GM23338 (cell line): Measurements from ENCODE around the gene GPC5. TPM values are rescaled to one million over a fixed set of nuclear protein-coding genes. Genes with fewer than 3 reads are reported as not detected.

Experiments used
- ATAC-seq: fragments of 200-7000 bp; cut with Tn5 transposase; 3 replicates; pipeline ENCODE4 v1.9.1; 2020
- DNase-seq: peaks from one replicate; pipeline ENCODE4 v3.0.0-alpha.2; 2015; ENCODE audit warnings: low spot score
- H2AFZ ChIP-seq: fragments of 200-600 bp; sonication (generic); 2 replicates; pipeline ENCODE4 v1.8.0; 2016; ENCODE audit warnings: antibody characterized with exemption, mild to moderate bottlenecking, moderate library complexity
- H3F3A ChIP-seq: fragments of 200-600 bp; sonication (generic); replicated peaks from 2 replicates; pipeline ENCODE4 v1.8.0; 2017; ENCODE audit warnings: antibody characterized with exemption, mixed run types, low read depth
- H3K27ac ChIP-seq: fragments of 200-600 bp; sonication (generic); 2 replicates; pipeline ENCODE4 v1.6.1; 2016; ENCODE audit warnings: low read depth
- H3K27me3 ChIP-seq: fragments of 200-600 bp; sonication (generic); 2 replicates; pipeline ENCODE4 v1.8.0; 2016; ENCODE audit warnings: mild to moderate bottlenecking, mixed run types, moderate library complexity; ENCODE audit not compliant: insufficient read depth
- H3K36me3 ChIP-seq: fragments of 200-600 bp; sonication (generic); 2 replicates; pipeline ENCODE4 v1.8.0; 2016; ENCODE audit warnings: mild to moderate bottlenecking; ENCODE audit not compliant: insufficient read depth
- H3K4me1 ChIP-seq: fragments of 200-600 bp; sonication (generic); 2 replicates; pipeline ENCODE4 v1.8.0; 2016; ENCODE audit warnings: mild to moderate bottlenecking, moderate library complexity; ENCODE audit not compliant: insufficient read depth
- H3K4me2 ChIP-seq: fragments of 200-600 bp; sonication (generic); 2 replicates; pipeline ENCODE4 v1.7.1; 2017; ENCODE audit warnings: mixed run types
- H3K4me3 ChIP-seq: fragments of 200-600 bp; sonication (generic); 2 replicates; pipeline ENCODE4 v1.6.1; 2016; ENCODE audit warnings: mixed run types
- H3K79me2 ChIP-seq: fragments of 200-600 bp; sonication (generic); replicated peaks from 2 replicates; pipeline ENCODE4 v1.8.0; 2017; ENCODE audit warnings: mild to moderate bottlenecking; ENCODE audit not compliant: insufficient read depth
- H3K9me2 ChIP-seq: fragments of 200-600 bp; sonication (generic); 2 replicates; pipeline ENCODE4 v1.8.0; 2017; ENCODE audit not compliant: insufficient read depth
- H4K20me1 ChIP-seq: fragments of 200-600 bp; sonication (generic); replicated peaks from 2 replicates; pipeline ENCODE4 v1.8.0; 2017; ENCODE audit warnings: mild to moderate bottlenecking; ENCODE audit not compliant: insufficient read depth
- H3K27ac Mint-ChIP-seq: 2 replicates; pipeline ENCODE4 v1.8.0; 2020; ENCODE audit warnings: inconsistent platforms, mild to moderate bottlenecking, moderate library complexity, mixed read lengths
- H3K27me3 Mint-ChIP-seq: 3 replicates; pipeline ENCODE4 v1.8.0; 2022; ENCODE audit warnings: low read depth, mild to moderate bottlenecking, moderate library complexity, mixed read lengths, inconsistent platforms; ENCODE audit not compliant: insufficient read depth, poor library complexity
- H3K36me3 Mint-ChIP-seq: 3 replicates; pipeline ENCODE4 v1.8.0; 2021; ENCODE audit warnings: low read depth, mild to moderate bottlenecking, inconsistent platforms, moderate library complexity, mixed read lengths
- H3K4me1 Mint-ChIP-seq: 3 replicates; pipeline ENCODE4 v1.8.0; 2020; ENCODE audit warnings: mild to moderate bottlenecking, inconsistent platforms, mixed read lengths
- H3K4me3 Mint-ChIP-seq: 3 replicates; pipeline ENCODE4 v1.8.0; 2021; ENCODE audit warnings: moderate library complexity, mild to moderate bottlenecking, inconsistent platforms, mixed read lengths
- H3K9me3 Mint-ChIP-seq: 3 replicates; pipeline ENCODE4 v1.8.0; 2020; ENCODE audit warnings: moderate library complexity, mild to moderate bottlenecking, inconsistent platforms, mixed read lengths
- CREB1 ChIP-seq: fragments of 250-450 bp; sonication (Bioruptor Pico); IDR thresholded peaks from 2 replicates; pipeline ENCODE4 v1.5.0; 2020; ENCODE audit warnings: low read depth, mild to moderate bottlenecking, moderate library complexity
- CTCF ChIP-seq, 2 experiments: fragments of 200-600 bp in 1 of 2; sonication (generic) in 1 of 2; conservative IDR thresholded peaks; 2 replicates each; pipeline versions ENCODE4 v1.5.1 to v1.6.1; 2016 to 2017; ENCODE audit warnings: antibody characterized with exemption in 2 of 2, low read depth in 2 of 2, mild to moderate bottlenecking in 2 of 2, moderate library complexity in 1 of 2
- ETS1 ChIP-seq: IDR thresholded peaks from 2 replicates; pipeline ENCODE4 v1.6.1; 2016; ENCODE audit warnings: antibody characterized with exemption
- EZH2 ChIP-seq: fragments of 200-600 bp; sonication (generic); IDR thresholded peaks from one replicate; pipeline ENCODE4 v1.8.0; 2017; ENCODE audit warnings: antibody characterized with exemption, mild to moderate bottlenecking, low read depth; ENCODE audit not compliant: unreplicated experiment
- EZH2phosphoT487 ChIP-seq: fragments of 200-600 bp; sonication (generic); IDR thresholded peaks from one replicate; pipeline ENCODE4 v1.8.1; 2018; ENCODE audit warnings: antibody characterized with exemption; ENCODE audit not compliant: unreplicated experiment
- JUNB ChIP-seq: IDR thresholded peaks from one replicate; pipeline ENCODE4 v1.6.1; 2016; ENCODE audit warnings: antibody characterized with exemption; ENCODE audit not compliant: unreplicated experiment
- NANOG ChIP-seq: IDR thresholded peaks from 2 replicates; pipeline ENCODE4 v1.6.1; 2016; ENCODE audit warnings: antibody characterized with exemption, borderline replicate concordance
- POLR2AphosphoS5 ChIP-seq: IDR thresholded peaks from 2 replicates; pipeline ENCODE4 v1.6.1; 2016; ENCODE audit warnings: antibody characterized with exemption, low read depth
- REST ChIP-seq: IDR thresholded peaks from one replicate; pipeline ENCODE4 v1.6.1; 2018; ENCODE audit warnings: antibody characterized with exemption; ENCODE audit not compliant: unreplicated experiment
- STAT1 ChIP-seq: IDR thresholded peaks from one replicate; pipeline ENCODE4 v1.6.1; 2016; ENCODE audit warnings: antibody characterized with exemption; ENCODE audit not compliant: unreplicated experiment
- ZNF114 ChIP-seq: fragments of 250-450 bp; sonication (Bioruptor Pico); IDR thresholded peaks from 2 replicates; pipeline ENCODE4 v1.5.0; 2020; ENCODE audit warnings: mild to moderate bottlenecking, moderate library complexity
- ZNF331 ChIP-seq: fragments of 250-450 bp; sonication (Bioruptor Pico); IDR thresholded peaks from 2 replicates; pipeline ENCODE4 v1.5.0; 2020; ENCODE audit warnings: low read depth, mild to moderate bottlenecking, moderate library complexity
- ZNF462 ChIP-seq: fragments of 250-450 bp; sonication (Bioruptor Pico); IDR thresholded peaks from 2 replicates; pipeline ENCODE4 v1.5.0; 2020; ENCODE audit warnings: mild to moderate bottlenecking, moderate library complexity
- polyA plus RNA-seq: library from polyadenylated mRNA; unstranded; fragments of >200 nt; fragmentation: Nextera tagmentation; extraction: Ambion mirVana; gene quantifications from 2 replicates; pipeline ENCODE4 v1.2.1, GENCODE V29; 2016
- total RNA-seq: library from RNA; depleted of rRNA; stranded (reverse); fragments of >200 nt; shearing (Covaris generic); gene quantifications from 2 replicates; pipeline ENCODE4 v1.2.3, GENCODE V29; 2014

Gene GPC5
- total and polyA plus RNA-seq, 2 experiments from 2014 or later = 0.95 to 1.1 TPM

- no peaks in the 10 kb centered on the region for H3K27me3 Mint-ChIP-seq
- H3K4me1 ChIP-seq = no peaks in the 10 kb centered on the region
- no peaks in the 10 kb centered on the region for H3K36me3 Mint-ChIP-seq
- H2AFZ ChIP-seq = no peak overlapping the region
- H3K4me3 Mint-ChIP-seq = no peak overlapping the region
- no peaks in the 10 kb centered on the region for H3K79me2 ChIP-seq
- H3K4me2 ChIP-seq = no peak overlapping the region
- H3K27ac ChIP-seq = no peak overlapping the region
- peaks cover 7% of the 10 kb centered on the region for H3K4me1 Mint-ChIP-seq
- no peaks in the 10 kb centered on the region for H3K9me3 Mint-ChIP-seq
- no peaks in the 10 kb centered on the region for H3F3A ChIP-seq
- no peak overlapping the region for H3K27ac Mint-ChIP-seq
- H3K36me3 ChIP-seq = no peaks in the 10 kb centered on the region
- DNase-seq (no peak), ATAC-seq (no peak)
- H3K27me3 ChIP-seq = no peaks in the 10 kb centered on the region
- no peak overlapping the region for H3K4me3 ChIP-seq
- H4K20me1 ChIP-seq = no peaks in the 10 kb centered on the region
- H3K9me2 ChIP-seq = no peaks in the 10 kb centered on the region
- TF ChIP-seq ZNF114 (CRISPR knock-in tag) = no peak
- TF ChIP-seq EZH2 = no peak
- TF ChIP-seq STAT1 = no peak
- no peak for TF ChIP-seq CTCF (conservative IDR thresholded peaks at IDR 0.05; ENCODE audit: low read depth in 2 of 2)
- no peak for TF ChIP-seq CREB1
- TF ChIP-seq ETS1 = no peak
- TF ChIP-seq NANOG = no peak
- TF ChIP-seq EZH2phosphoT487 = no peak
- no peak for TF ChIP-seq JUNB
- TF ChIP-seq ZNF462 = no peak
- no peak for TF ChIP-seq ZNF331 (CRISPR knock-in tag)
- no peak for TF ChIP-seq REST
- no peak for TF ChIP-seq POLR2AphosphoS5
Measured at GRCh38 chr13:92676246-92676645, 1277.8 kb downstream of the GPC5 start.
